GM21825 (cell line): Measurements from ENCODE around the gene TECR.
"Not testable (repeated sequence)": the region's sequence is repeated elsewhere in the genome, so short reads cannot be mapped to it uniquely, and the experiment has no call there.

Source experiments
- ATAC-seq: cut with Tn5 transposase; IDR thresholded peaks from one replicate; pipeline ENCODE4 v1.9.1; 2021; ENCODE audit warnings: mild to moderate bottlenecking, moderate library complexity; ENCODE audit not compliant: unreplicated experiment

TECR gene

GRCh38 chr19:14580623-14581237 lies 51.3 kb downstream of the TECR start:
- ATAC-seq = no peak

GRCh38 chr19:14582894-14583340 lies 53.5 kb downstream of the TECR start, which contains the start of gene CLEC17A:
Gene CLEC17A, plus strand, starts transcription at chr19:14583084. Its CDS starts 77 bp downstream, at chr19:14583161.
- ATAC-seq = peak; percentile 23

- not testable (repeated sequence) for ATAC-seq
Observed at GRCh38 chr19:14584372-14584771, 55.0 kb downstream of the TECR start.

GRCh38 chr19:14585187-14585586 lies 55.8 kb downstream of the TECR start:
- peak; percentile 58 for ATAC-seq

GRCh38 chr19:14589433-14589832 lies 60.0 kb downstream of the TECR start:
- not testable (repeated sequence) for ATAC-seq

GRCh38 chr19:14595558-14595957 lies 66.2 kb downstream of the TECR start:
- ATAC-seq = no peak

- ATAC-seq = no peak
Observed at GRCh38 chr19:14599548-14600147, 70.3 kb downstream of the TECR start.

- ATAC-seq = peak; percentile 65
Observed at GRCh38 chr19:14603990-14604387, 74.6 kb downstream of the TECR start.

GRCh38 chr19:14606627-14607026 lies 77.2 kb downstream of the TECR start:
- ATAC-seq = no peak

GRCh38 chr19:14611051-14611450 lies 81.7 kb downstream of the TECR start:
- ATAC-seq = no peak

- not testable (repeated sequence) for ATAC-seq
Observed at GRCh38 chr19:14612242-14612641, 82.8 kb downstream of the TECR start.

GRCh38 chr19:14612657-14613056 lies 83.3 kb downstream of the TECR start:
- no peak for ATAC-seq

- not testable (repeated sequence) for ATAC-seq
Observed at GRCh38 chr19:14613399-14614098, 84.2 kb downstream of the TECR start.

- ATAC-seq = no peak
Observed at GRCh38 chr19:14614099-14614412, 84.7 kb downstream of the TECR start.
